Neuronal stem cell (in vitro differentiated cells): ENCODE data around the gene CHRNG.

Source experiments
- DNase-seq: peaks from one replicate; pipeline ENCODE4 v3.0.0-alpha.2; 2013; ENCODE audit warnings: low spot score
- H2AFZ ChIP-seq: one replicate; pipeline ENCODE4 v1.6.1; 2013; ENCODE audit warnings: mild to moderate bottlenecking, low read length, inconsistent platforms
- H2AK5ac ChIP-seq: 2 replicates; pipeline ENCODE4 v1.6.1; 2013; ENCODE audit warnings: low read depth, mild to moderate bottlenecking, inconsistent platforms, low read length, moderate library complexity, mixed read lengths
- H2BK120ac ChIP-seq: 2 replicates; pipeline ENCODE4 v1.6.1; 2013; ENCODE audit warnings: low read depth, mild to moderate bottlenecking, inconsistent platforms, low read length, moderate library complexity, mixed read lengths
- H2BK12ac ChIP-seq: one replicate; pipeline ENCODE4 v1.6.1; 2013; ENCODE audit warnings: low read length, inconsistent platforms
- H2BK15ac ChIP-seq: 2 replicates; pipeline ENCODE4 v1.6.1; 2013; ENCODE audit warnings: mild to moderate bottlenecking, low read length, inconsistent platforms, mixed read lengths
- H2BK5ac ChIP-seq: one replicate; pipeline ENCODE4 v1.6.1; 2013; ENCODE audit warnings: inconsistent platforms, mild to moderate bottlenecking, low read length, moderate library complexity
- H3K14ac ChIP-seq: one replicate; pipeline ENCODE4 v1.6.1; 2013; ENCODE audit warnings: low read length, inconsistent platforms
- H3K18ac ChIP-seq: 2 replicates; pipeline ENCODE4 v1.6.1; 2013; ENCODE audit warnings: low read length, inconsistent platforms
- H3K23ac ChIP-seq: 2 replicates; pipeline ENCODE4 v1.6.1; 2013; ENCODE audit warnings: low read depth, mild to moderate bottlenecking, mixed read lengths, low read length, inconsistent platforms; ENCODE audit not compliant: poor library complexity
- H3K27ac ChIP-seq: replicated peaks from 3 replicates; pipeline ENCODE4 v1.5.1; 2013; ENCODE audit warnings: low read length, inconsistent platforms
- H3K27me3 ChIP-seq, 3 experiments: 2 replicates each; pipeline ENCODE4 v1.6.1; 2013; ENCODE audit warnings: low read length in 3 of 3, mild to moderate bottlenecking in 2 of 3, inconsistent platforms in 1 of 3, low read depth in 1 of 3, mixed read lengths in 1 of 3, moderate library complexity in 1 of 3; ENCODE audit not compliant: control insufficient read depth in 3 of 3, insufficient read depth in 3 of 3
- H3K36me3 ChIP-seq, 2 donors: replicated peaks in 1 of 2; 2 replicates each; pipeline ENCODE4 v1.6.1; 2013; ENCODE audit warnings: low read length in 2 of 2; ENCODE audit not compliant: control insufficient read depth in 2 of 2, insufficient read depth in 2 of 2
- H3K4ac ChIP-seq: 2 replicates; pipeline ENCODE4 v1.6.1; 2013; ENCODE audit warnings: inconsistent platforms, mild to moderate bottlenecking, low read length, moderate library complexity
- H3K4me1 ChIP-seq, 2 donors: 1 replicate in 1 of 2; 2 replicates in 1 of 2; pipeline ENCODE4 v1.6.1; 2013; ENCODE audit warnings: low read length in 2 of 2, low read depth in 1 of 2; ENCODE audit not compliant: control insufficient read depth in 2 of 2, insufficient read depth in 1 of 2
- H3K4me2 ChIP-seq: one replicate; pipeline ENCODE4 v1.6.1; 2013; ENCODE audit warnings: mild to moderate bottlenecking, low read length, inconsistent platforms; ENCODE audit not compliant: insufficient read depth, poor library complexity, severe bottlenecking
- H3K4me3 ChIP-seq, 2 donors: 2 replicates each; pipeline ENCODE4 v1.5.1; 2013; ENCODE audit warnings: low read length in 2 of 2, mild to moderate bottlenecking in 2 of 2, inconsistent platforms in 1 of 2, moderate library complexity in 1 of 2
- H3K79me1 ChIP-seq: one replicate; pipeline ENCODE4 v1.6.1; 2013; ENCODE audit warnings: low read depth, mild to moderate bottlenecking, inconsistent platforms, low read length, moderate library complexity
- H3K9ac ChIP-seq: one replicate; pipeline ENCODE4 v1.6.1; 2013; ENCODE audit warnings: mild to moderate bottlenecking, low read depth, low read length, inconsistent platforms; ENCODE audit not compliant: poor library complexity
- H3K9me3 ChIP-seq, 2 donors: replicated peaks in 1 of 2; 2 replicates each; pipeline versions ENCODE3 to v1.6.1; 2013; ENCODE audit warnings: low read length in 2 of 2, mild to moderate bottlenecking in 2 of 2, inconsistent platforms in 1 of 2, low read depth in 1 of 2, mixed read lengths in 1 of 2, moderate library complexity in 1 of 2; ENCODE audit not compliant: control insufficient read depth in 2 of 2, insufficient read depth in 1 of 2
- H4K8ac ChIP-seq: one replicate; pipeline ENCODE4 v1.6.1; 2013; ENCODE audit warnings: low read depth, mild to moderate bottlenecking, inconsistent platforms, low read length, moderate library complexity
- H4K91ac ChIP-seq: one replicate; pipeline ENCODE4 v1.6.1; 2013; ENCODE audit warnings: low read length, low read depth, mild to moderate bottlenecking, inconsistent platforms; ENCODE audit not compliant: poor library complexity
- WGBS, 2 donors: extraction: QIAGEN DNeasy Blood & Tissue Kit; methylation state at CpG; one replicate each; pipeline ENCODE4 v1.1.7; 2013; ENCODE audit warnings: missing lambda C conversion rate in 2 of 2, mixed read lengths in 1 of 2; ENCODE audit not compliant: insufficient read length in 2 of 2, insufficient replicate concordance in 1 of 2; ENCODE audit errors: extremely low coverage in 2 of 2; 5-methylcytosine and 5-hydroxymethylcytosine counted together

Gene CHRNG

DNA sequence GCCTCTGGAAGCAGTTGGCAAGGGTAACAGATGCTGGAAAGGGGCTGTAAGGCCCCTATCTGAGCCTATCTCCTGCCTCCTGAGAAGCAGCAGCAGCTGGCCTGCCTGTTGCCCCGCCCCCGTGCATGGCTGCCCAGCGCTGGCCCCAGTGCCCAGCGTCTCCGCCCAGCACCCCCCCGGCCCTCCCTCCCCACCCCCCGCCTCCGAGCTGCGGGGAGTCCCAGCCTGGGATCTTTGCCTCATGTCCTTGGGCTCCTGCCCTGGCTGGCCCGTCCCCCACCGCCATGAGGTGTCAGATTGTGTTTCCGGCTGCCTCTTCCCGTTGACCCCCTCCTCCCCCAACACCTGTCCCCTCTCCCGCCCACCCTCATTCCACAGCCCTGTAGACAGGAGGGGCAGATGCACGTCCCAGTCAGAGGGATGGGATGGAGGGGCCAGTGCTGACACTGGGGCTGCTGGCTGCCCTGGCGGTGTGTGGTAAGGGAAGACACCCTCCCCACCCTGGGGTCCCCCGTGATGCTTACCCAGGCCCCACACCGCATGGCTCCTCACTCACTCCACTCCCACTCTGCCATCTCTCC is 13.6 kb upstream of the CHRNG start, which contains the start of gene CHRND:
CHRND (plus strand) TSS at position 370 of the 581 bp plus-strand sequence; CDS start at position 426, 56 bp downstream.
- Histone ChIP-seq H3K4me3 (no peak within 1 kb of the TSS), H3K4me1 (peaks cover 6 to 10% of the 10 kb centered on the region in 2 donors), H2AK5ac (peak within 1 kb of the TSS; percentile 99), H3K23ac (peak within 1 kb of the TSS; percentile 80), H2AFZ (no peak within 1 kb of the TSS), H3K14ac (peak within 1 kb of the TSS; percentile 56), H3K9me3 (no peaks in the 10 kb centered on the region), H3K18ac (peak within 1 kb of the TSS; percentile 87), H2BK12ac (peak within 1 kb of the TSS; percentile 90), H4K8ac (peak within 1 kb of the TSS; percentile 82), H2BK120ac (peak within 1 kb of the TSS; percentile 91), H3K4ac (peak within 1 kb of the TSS; percentile 53), H3K79me1 (peaks cover 2% of the 10 kb centered on the region), H3K36me3 (no peaks in the 10 kb centered on the region), H2BK15ac (peak within 1 kb of the TSS; percentile 81), H3K27ac (no peak within 1 kb of the TSS), H3K4me2 (peak within 1 kb of the TSS; percentile 25), H3K27me3 (peaks cover 17 to 59% (median 31%) of the 10 kb centered on the region in 3 experiments), H3K9ac (peak within 1 kb of the TSS; percentile 70), H4K91ac (no peak within 1 kb of the TSS), H2BK5ac (peak within 1 kb of the TSS; percentile 53)
- WGBS, 2 donors = no CpG with 5 or more reads among the region's 18 CpGs
- DNase-seq = no peak

- Histone ChIP-seq H3K9me3 (no peaks in the 10 kb centered on the region), H3K79me1 (peaks cover 2% of the 10 kb centered on the region), H3K23ac (peak overlapping the region; percentile 80), H2AK5ac (peak overlapping the region; percentile 99), H3K4me2 (peak overlapping the region; percentile 25), H2BK5ac (peak overlapping the region; percentile 53), H3K4ac (peak overlapping the region; percentile 53), H2AFZ (no peak overlapping the region), H3K18ac (peak overlapping the region; percentile 59), H2BK12ac (peak overlapping the region; percentile 90), H3K9ac (no peak overlapping the region), H4K91ac (no peak overlapping the region), H2BK15ac (peak overlapping the region; percentile 81), H3K4me1 (peaks cover 6 to 10% of the 10 kb centered on the region in 2 donors), H4K8ac (peak overlapping the region; percentile 43), H3K27ac (no peak overlapping the region), H3K36me3 (no peaks in the 10 kb centered on the region), H3K14ac (no peak overlapping the region), H3K4me3 (no peak overlapping the region), H2BK120ac (peak overlapping the region; percentile 91), H3K27me3 (peaks cover 17 to 53% (median 25%) of the 10 kb centered on the region in 3 experiments)
- DNase-seq = no peak
- WGBS, 2 donors = no CpG with 5 or more reads among the region's 13 CpGs
These were observed 13.0 kb upstream of the CHRNG start for GRCh38 chr2:232526372-232526941.

DNA sequence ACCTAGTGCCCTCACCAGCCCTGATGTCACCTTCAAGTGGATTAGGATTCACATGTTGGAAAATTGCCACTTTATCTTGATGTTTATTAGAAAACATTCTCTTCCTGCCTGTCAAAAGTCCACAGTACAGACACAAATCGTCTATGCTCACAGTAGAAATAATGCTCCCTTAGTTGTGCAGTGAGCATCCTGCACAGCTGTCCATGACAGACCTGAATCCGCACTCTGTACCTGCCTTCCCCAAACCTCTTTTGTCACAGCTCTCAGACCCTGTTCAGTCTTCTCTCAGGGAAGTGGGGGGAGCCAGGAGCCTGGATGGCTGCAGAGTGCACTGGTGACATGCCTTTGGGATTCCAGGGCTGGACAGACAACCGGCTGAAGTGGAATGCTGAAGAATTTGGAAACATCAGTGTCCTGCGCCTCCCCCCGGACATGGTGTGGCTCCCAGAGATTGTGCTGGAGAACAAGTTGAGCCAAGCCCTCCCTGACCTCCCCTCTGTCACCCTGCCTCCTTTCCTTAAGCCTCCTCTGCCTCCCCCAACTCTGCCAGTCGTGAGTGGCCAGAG is 11.5 kb upstream of the CHRNG start:
- H3K18ac ChIP-seq = peak overlapping the region; percentile 13
- H2AK5ac ChIP-seq = peak overlapping the region; percentile 81
- no peak overlapping the region for H2AFZ ChIP-seq
- no CpG with 5 or more reads among the region's 6 CpGs for WGBS, 2 donors
- H3K9ac ChIP-seq = no peak overlapping the region
- peak overlapping the region; percentile 43 for H4K8ac ChIP-seq
- H3K9me3 ChIP-seq = no peaks in the 10 kb centered on the region
- H3K36me3 ChIP-seq = no peaks in the 10 kb centered on the region
- H2BK12ac ChIP-seq = no peak overlapping the region
- peaks cover 4% of the 10 kb centered on the region for H3K79me1 ChIP-seq
- H3K27ac ChIP-seq = no peak overlapping the region
- H2BK15ac ChIP-seq = peak overlapping the region; percentile 45
- no peak overlapping the region for H3K14ac ChIP-seq
- no peak overlapping the region for H3K4me3 ChIP-seq
- no peak overlapping the region for H3K23ac ChIP-seq
- H3K4ac ChIP-seq = peak overlapping the region; percentile 37
- H2BK120ac ChIP-seq = peak overlapping the region; percentile 81
- no peak overlapping the region for H3K4me2 ChIP-seq
- no peak overlapping the region for H2BK5ac ChIP-seq
- no peak for DNase-seq
- peaks cover 10 to 40% (median 12%) of the 10 kb centered on the region in 3 experiments for H3K27me3 ChIP-seq
- H4K91ac ChIP-seq = no peak overlapping the region
- peaks cover 6 to 10% of the 10 kb centered on the region in 2 donors for H3K4me1 ChIP-seq
